T-helper 2 cell treated with Interferon-gamma antibody and Interleukin-4, amounts not matched to agents 100 ng/mL and 5 ng/mL, for 36 hours (primary cell): Measurements from ENCODE around the gene PSPC1. TPM values are rescaled to one million over a fixed set of nuclear protein-coding genes. Genes with fewer than 3 reads are reported as not detected.

Experiments
- intact Hi-C: fragments of 100-400 bp; cut with micrococcal nuclease; formaldehyde crosslinking; loops from one replicate; pipeline ENCODE4 v1.15.1; 2023
- total RNA-seq: library from RNA; stranded (reverse); gene quantifications from 2 replicates; pipeline ENCODE4 v1.2.3, GENCODE V29; 2022

PSPC1 gene
- total RNA-seq, 1 donor from 2014 or later = 62.5 TPM

DNA sequence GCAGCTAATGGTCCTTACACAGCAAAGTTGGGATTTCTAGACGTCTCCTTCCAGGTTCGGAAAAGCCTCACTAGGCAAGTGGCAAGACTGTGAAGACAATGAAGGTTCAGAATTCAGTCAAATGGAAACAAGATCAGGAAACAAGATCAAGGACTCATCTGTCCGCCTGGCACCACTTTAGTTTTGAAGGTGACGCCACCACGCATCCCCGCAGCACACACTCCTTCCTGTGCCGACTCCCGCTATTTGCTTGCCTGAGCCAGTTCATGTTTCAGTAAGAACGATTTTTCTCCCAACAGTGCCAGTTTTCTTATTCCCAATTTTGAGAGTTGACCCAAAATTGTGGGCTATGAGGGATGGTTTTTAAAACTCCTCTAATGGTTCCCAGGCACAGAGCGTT lies 107.8 kb downstream of the PSPC1 start:
- intact Hi-C loops = no loop called here

DNA sequence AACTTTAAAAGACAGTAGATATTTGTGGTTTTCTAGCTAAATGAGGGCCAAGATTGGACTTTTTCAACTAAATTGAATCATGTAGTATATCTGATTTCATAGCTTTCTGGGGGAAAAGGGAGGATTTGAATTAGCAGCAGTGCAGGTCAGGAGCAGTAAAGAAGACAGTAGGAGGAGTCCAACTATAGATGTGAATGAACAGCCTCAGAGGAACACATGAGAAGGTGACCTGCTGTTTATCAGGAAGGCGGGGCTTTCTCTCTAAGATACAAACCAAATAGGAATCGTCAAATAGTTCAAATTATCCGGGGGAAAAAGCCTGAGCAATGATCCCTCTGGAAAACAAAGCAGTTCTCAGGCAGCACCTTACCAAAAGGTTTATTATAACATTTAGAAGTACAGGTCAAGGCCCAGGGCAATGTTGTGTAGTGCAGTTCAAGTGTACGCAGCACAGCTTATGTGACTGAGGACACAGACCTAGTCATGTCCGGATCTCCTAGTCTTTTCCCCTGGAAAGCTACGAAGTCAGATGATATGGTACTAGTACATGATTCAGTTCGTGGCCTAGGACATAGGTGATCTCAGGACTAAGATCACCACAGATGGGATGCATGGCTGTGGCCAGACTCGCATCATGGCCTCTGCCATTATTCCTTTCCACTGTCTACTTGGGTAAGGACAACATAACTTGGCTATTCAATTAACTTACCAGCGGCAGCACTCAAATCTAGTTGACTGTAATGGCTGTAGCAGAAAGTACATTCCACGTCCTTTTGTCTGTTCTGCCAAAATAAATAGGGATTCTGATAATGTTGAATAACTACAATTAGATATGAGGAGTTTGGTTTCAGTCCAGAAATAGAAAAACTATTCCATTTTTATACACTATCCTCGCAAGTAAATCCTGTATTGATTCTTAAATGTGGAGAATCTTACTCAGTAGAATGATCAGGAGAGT lies 109.0 kb downstream of the PSPC1 start:
- intact Hi-C loops = no loop called here

DNA sequence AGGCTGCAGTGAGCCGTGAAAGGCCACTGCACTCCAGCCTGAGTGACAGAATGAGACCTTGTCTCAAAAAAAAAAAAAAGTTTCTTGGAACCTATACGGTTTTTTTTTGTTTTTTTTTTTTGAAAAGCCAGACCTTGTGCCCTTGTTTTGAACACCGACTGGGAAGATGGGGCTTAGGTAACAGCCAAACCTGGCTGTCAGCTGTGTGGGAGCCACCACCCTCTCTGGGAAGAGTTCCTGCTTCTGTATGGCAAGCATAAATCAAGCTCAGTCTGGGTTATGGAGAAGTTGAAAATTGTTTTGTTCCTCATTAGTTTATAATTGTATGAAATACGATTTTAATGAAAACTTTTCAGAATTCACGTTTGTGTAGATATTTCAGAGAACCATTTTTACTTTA lies 109.8 kb downstream of the PSPC1 start:
- intact Hi-C loops = no loop called here

DNA sequence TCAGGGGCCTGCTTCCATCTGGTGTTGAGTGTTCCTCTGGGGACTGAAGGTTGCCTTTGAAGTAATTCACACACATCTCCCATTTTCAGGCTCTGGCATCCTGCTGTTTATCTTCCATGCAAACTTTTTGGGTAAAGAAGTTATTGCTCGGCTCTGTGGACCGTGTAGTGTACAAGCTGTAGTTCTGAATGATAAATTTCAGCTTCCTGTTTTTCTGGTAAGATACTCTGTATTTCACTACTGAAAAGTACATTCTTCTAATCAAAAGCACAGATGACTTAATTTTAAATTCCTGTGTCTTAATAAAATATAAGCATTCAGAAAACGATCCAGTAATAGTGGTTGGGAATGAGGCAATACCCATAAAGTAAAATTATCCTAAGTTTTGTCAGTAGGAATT lies 112.6 kb downstream of the PSPC1 start:
- intact Hi-C loops = no loop called here

DNA sequence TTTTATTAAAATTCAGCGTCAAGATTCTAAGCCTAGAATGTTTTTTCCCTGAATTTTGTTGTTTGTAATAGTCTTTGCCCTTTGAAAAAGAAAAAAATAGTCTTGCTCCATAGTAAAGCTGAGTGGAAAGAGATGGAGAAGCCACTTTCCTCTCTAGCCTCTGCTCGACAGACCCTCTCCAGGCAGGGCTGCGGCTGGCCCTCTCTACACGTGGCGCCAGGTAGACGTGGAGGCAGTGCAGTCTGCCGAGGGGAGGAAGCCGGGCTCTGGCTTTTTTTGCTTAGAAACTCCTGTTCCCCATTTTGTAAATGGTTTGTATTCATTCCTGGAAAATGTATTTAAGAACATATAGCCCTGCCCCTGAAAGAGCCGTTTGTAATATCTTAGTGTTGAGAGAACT lies 114.0 kb downstream of the PSPC1 start:
- intact Hi-C loops = no loop called here

DNA sequence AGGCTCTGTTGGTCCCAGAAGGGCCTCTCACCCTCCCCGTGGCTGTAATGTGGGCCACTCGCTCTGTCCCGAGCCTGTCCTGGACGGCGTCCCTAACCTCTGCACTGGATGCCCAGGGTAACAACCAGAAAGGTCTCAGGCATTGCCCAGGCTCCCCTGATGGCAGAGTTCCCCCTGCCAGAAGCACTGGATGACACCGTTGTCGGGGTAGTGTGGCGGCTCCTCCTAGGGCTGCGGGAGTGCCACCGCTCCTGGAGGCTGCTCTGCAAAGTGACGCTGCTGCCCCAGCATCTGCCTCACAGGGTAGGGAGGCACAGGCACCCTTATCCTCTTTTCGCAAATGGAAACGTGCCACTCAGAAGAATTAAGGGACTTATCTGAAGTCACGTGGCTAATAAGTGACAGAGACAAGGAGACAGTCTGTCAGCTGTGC lies 117.3 kb downstream of the PSPC1 start:
- intact Hi-C loops = no loop called here

DNA sequence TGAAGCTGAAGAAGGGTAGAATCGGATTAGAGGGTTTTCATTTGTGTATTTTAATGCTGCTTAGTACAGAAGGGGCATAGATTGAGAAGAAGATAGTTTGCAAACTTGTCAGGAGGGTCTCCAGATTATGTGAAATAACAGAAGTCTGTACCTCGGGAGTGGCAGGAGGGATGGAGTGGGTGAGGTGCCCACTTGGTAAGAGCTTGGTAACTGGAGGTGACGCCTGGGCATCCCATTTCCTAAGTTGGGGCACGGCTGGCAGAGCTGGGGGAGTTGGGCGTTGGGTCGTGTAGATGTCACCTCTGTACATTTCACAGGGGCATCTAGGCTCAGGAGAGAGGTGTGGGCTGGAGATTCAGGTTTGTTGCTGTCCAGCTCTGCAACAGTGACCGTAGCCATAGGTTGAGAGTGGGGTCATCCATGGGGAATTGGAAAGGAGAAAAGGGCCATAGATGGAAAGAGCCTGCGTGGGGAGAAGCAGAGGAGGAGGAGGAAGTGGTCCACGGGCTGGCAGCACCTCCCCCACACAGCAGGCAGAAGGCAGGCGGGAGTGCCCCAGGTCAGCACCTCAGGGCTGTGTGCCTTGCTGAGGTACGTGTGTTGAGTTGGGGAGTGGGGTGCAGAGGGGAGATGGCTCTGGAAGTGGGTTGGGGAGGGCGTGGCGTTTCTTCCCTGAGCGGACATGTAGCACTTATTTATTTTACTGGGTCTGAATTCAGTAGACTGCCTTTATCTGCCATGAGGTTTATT lies 118.1 kb downstream of the PSPC1 start:
- intact Hi-C loops = no loop called here

DNA sequence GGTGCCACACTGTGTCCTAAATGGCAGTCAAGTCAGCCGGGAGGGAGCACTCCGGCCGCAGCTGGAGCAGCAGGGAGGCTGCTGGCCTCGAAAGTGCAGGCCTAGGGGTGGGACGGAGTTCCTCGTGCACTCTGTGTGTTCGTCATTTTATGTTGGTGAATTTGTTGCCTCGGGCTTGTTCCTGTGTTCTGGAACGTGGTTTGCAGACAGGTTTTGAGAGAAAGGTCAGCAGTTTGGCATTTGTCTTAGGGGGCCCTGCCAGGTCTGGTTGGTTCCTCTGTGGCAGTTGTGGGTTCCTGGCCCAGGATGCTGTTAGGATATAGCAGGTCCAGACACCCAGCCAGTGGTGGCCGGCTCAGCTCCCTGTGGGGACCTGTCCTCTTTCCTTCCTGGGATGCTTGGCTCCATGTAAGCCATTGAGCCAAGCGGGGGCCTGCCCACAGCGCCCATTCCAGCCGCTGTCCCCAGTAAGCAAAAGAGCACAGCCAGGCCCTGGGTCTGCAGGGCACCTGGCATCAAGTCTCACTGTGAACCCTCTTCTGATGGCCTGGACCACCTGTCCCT lies 119.2 kb downstream of the PSPC1 start:
- intact Hi-C loops = no loop called here

DNA sequence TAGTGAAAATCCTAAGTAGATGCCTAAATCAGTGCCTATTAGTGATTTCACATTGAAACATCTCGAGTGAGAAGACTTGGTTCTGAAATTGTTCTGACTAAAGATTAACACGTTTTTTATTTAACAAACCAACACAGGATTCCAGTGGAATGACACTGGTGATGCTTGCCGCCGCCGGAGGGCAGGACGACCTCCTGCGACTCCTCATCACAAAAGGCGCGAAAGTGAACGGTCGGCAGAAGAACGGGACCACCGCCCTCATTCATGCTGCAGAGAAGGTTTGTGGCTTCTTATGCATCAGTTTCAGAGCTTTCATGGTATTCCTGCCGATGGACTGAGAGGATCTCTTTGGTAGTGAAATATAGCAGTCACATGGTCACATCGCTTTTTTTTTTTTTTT lies 121.2 kb downstream of the PSPC1 start:
- intact Hi-C loops = no loop called here

DNA sequence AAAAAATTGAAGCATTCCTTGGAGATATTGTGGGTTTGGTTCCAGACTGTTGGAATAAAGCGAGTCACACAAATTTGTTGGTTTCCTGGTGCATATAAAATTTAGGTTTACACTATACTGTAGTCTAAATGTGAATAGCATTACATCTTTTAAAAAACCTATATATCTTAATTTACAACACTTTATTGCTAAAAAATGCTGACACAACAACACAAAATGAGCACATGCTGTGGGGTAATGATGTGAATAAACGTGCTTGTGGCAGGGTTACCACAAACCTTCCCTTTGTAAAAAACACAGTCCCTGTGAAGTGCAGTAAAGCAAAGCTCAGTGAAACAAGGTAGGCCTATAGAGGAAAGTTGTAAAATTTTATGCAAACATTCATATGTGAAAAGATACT lies 121.6 kb downstream of the PSPC1 start:
- intact Hi-C loops = no loop called here

DNA sequence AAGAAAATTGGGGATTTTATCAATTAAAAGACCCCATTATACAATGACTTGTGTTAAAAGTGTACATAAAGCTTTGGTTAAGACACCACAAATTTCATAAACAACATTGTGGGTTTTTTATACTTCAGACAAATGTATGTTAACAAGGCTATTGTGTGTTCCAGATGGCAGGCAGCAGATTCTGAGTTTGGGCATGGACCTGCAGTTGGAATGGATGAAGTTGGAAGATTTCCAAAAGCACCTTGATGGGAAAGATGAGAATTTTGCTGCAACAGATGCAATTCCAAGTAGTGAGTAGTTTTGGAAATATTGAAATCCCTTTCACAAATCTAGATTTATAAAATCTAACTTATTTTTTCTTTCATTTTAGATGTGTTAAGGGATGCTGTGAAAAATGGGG lies 123.9 kb downstream of the PSPC1 start:
- intact Hi-C loops = no loop called here

DNA sequence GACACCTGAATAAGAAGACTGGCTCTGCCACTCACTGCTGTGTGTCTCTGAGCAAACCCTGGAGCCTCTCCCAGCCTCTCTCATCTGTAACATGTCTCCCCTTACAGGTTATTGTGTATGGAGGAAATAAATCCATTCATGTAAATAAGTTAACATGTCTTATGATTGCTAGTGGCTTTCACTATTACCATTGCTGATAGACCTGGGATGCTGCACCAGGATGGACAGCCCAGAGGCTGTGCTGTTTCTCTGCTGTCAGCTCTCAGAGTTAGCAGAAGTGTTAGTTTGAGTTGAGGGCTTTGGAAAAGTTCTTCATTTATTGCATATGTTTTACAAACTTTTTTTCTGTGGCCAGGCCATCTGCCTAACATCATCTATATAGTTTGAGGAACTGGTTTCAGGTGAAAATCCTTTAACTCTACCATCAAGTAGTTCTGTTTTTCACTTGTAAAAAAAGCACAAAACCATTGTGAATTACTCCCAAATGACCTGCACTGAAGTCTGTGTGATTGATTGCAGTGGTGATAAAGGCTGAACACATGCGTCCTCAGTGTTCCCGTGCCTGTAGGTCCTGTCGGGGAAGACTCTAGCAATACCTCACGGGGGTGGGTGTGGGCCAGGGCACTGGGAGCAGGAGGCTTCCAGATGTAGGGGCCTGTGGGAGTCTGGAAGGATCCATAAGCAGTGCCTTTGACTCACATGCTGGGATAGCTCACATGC lies 124.7 kb downstream of the PSPC1 start:
- intact Hi-C loops = no loop called here

Other genes with a start within 250 kb of the PSPC1 start
- gene TPTE2, start 221.4 kb downstream of the PSPC1 start, total RNA-seq = 0.14 TPM in 1 of 2 replicates, not detected in the other
- 38.4 and 43.1 TPM in 2 replicates for gene MPHOSPH8, start 149.3 kb downstream of the PSPC1 start, total RNA-seq
- gene ZMYM5, start 80.7 kb upstream of the PSPC1 start, total RNA-seq = 13.6 and 15.0 TPM in 2 replicates
- gene ZMYM2, start 175.8 kb upstream of the PSPC1 start, total RNA-seq = 51.4 and 58.4 TPM in 2 replicates